Gastroesophageal sphincter (tissue), 3 donors: ENCODE results near the gene DPEP2.
A peak's percentile ranks its signal among the peaks of the same experiment; 100 is the strongest.

ENCODE experiments used
- CTCF ChIP-seq, 4 experiments: fragments of 200-600 bp in 2 of 4; fragments of 450-650 bp in 2 of 4; sonication (generic) in 1 of 4; IDR thresholded peaks; one replicate each; pipeline ENCODE4 v1.5.1; 2017 to 2019; ENCODE audit warnings: antibody characterized with exemption in 4 of 4, mild to moderate bottlenecking in 2 of 4, moderate library complexity in 2 of 4
- POLR2A ChIP-seq, 2 donors: fragments of 450-650 bp; IDR thresholded peaks; one replicate each; pipeline ENCODE4 v1.6.1; 2017; ENCODE audit warnings: antibody characterized with exemption in 2 of 2, mild to moderate bottlenecking in 2 of 2, moderate library complexity in 1 of 2
- POLR2AphosphoS5 ChIP-seq: sonication (generic); formaldehyde crosslinking; IDR thresholded peaks from one replicate; pipeline ENCODE4 v1.6.1; 2017; ENCODE audit warnings: antibody characterized with exemption

- TF ChIP-seq CTCF (IDR thresholded peaks at IDR 0.05) (no peak), POLR2A (IDR thresholded peaks at IDR 0.05) (no peak), POLR2AphosphoS5 (peak; percentile 11)
Observed at GRCh38 chr16:67939507-67940445, 59.5 kb downstream of the DPEP2 start.
